ENCODE results near the gene ANKHD1. TPM values are rescaled to one million over a fixed set of nuclear protein-coding genes. Genes with fewer than 3 reads are reported as not detected.

The ANKHD1 gene
- total RNA-seq, 1 experiment from 2014 or later = 67.5 TPM

Other genes with a start within 250 kb of the ANKHD1 start
- gene CYSTM1, start 226.6 kb upstream of the ANKHD1 start, total RNA-seq (2014; rRNA removed; shearing (Covaris generic)) = 23.8 and 28.2 TPM in 2 replicates
- gene PFDN1, start 98.7 kb upstream of the ANKHD1 start, total RNA-seq (2014; rRNA removed; shearing (Covaris generic)) = 144 and 162 TPM in 2 replicates
- gene HBEGF, start 55.2 kb upstream of the ANKHD1 start, total RNA-seq (2014; rRNA removed; shearing (Covaris generic)) = 68.9 and 81.9 TPM in 2 replicates
- gene SLC4A9, start 41.6 kb upstream of the ANKHD1 start, total RNA-seq (2014; rRNA removed; shearing (Covaris generic)) = not detected in 2 replicates
- gene EIF4EBP3, start 145.8 kb downstream of the ANKHD1 start, total RNA-seq (2014; rRNA removed; shearing (Covaris generic)) = not detected in 2 replicates
- 59.0 and 60.4 TPM in 2 replicates for gene SRA1, start 155.6 kb downstream of the ANKHD1 start, total RNA-seq (2014; rRNA removed; shearing (Covaris generic))
- gene APBB3, start 162.8 kb downstream of the ANKHD1 start, total RNA-seq (2014; rRNA removed; shearing (Covaris generic)) = 10.7 and 15.9 TPM in 2 replicates
- gene SLC35A4, start 163.0 kb downstream of the ANKHD1 start, total RNA-seq (2014; rRNA removed; shearing (Covaris generic)) = 17.8 and 23.5 TPM in 2 replicates
- gene CD14, start 231.3 kb downstream of the ANKHD1 start, total RNA-seq (2014; rRNA removed; shearing (Covaris generic)) = 0.11 TPM in 1 of 2 replicates, not detected in the other
- 19.1 and 38.7 TPM in 2 replicates for gene TMCO6, start 237.6 kb downstream of the ANKHD1 start, total RNA-seq (2014; rRNA removed; shearing (Covaris generic))
- gene NDUFA2, start 245.8 kb downstream of the ANKHD1 start, total RNA-seq (2014; rRNA removed; shearing (Covaris generic)) = 64.1 and 70.2 TPM in 2 replicates
- 138 and 190 TPM in 2 replicates for gene IK, start 246.0 kb downstream of the ANKHD1 start, total RNA-seq (2014; rRNA removed; shearing (Covaris generic))